ENCODE results near the gene ADD1.

DNA sequence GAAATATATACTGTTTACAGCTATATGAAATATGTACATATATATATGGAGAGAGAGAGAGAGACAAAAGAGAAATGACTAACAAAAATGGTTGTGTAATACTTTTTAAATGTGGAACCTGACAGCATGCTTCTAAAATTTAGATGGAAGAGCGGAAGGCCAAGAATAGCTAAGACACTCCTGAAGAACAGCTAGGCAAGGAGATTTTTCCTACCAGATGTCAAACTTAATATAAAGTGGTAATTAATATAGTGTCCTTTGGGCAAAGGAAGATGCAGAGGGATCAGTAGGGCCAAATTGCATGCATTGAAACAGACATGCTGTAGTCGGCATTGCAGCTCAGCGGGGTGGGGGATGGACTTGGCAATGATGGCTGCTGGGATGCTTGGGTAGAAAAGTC, 45.2 kb downstream of the ADD1 start:
- TF ChIP-seq ZNF274 (IDR thresholded peaks at IDR 0.05; ENCODE audit: low read depth, low read length) (no peak), SUZ12 (IDR thresholded peaks at IDR 0.05; ENCODE audit: extremely low read depth, insufficient read depth, insufficient read length) (no peak)

Data from NT2/D1 (cell line).